GM18909 (cell line): ENCODE measurements around the gene UCHL5.

Source experiments
- ATAC-seq: cut with Tn5 transposase; IDR thresholded peaks from one replicate; pipeline ENCODE4 v1.9.1; 2021; ENCODE audit warnings: mild to moderate bottlenecking; ENCODE audit not compliant: unreplicated experiment, poor library complexity

Gene UCHL5

GRCh38 chr1:192973202-192973601 lies 86.0 kb downstream of the UCHL5 start:
- ATAC-seq, result no peak

DNA sequence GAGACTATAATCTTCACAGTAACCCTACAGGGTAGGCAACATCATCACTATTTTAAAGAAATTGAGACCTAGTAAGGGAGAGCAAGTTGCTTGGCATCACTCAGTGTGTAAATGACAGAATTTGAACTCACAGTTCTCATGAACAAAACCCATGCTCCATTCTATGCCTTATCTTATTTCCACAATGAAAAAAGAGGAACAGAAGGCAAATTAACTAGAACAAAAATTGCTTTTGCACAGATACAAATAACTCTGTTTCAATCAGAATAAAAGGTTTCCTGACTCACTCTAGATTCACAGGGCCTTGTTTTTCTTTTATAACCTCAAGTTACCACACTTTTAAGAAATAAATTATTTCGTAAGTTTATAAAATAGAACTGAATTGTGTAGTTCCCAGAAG lies 90.1 kb downstream of the UCHL5 start:
- ATAC-seq, result no peak

DNA sequence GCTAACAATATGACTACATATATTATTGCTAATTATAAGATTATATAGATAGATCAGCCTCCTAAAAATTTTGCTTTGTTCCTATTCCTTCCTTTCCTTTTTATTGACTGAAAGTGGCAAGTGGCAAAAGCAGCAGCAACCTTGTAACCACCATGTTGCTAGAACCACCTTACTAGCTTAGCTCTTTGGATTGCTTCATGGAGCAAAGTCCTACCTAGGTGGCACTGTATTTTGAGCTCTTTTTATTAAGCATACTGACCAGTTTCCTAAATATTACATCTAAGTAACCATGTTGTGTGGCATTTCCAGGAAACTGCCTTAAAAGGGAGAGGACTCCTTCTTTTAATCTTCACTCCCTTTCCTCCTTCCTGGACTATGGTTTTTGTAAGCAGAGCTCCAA lies 90.8 kb downstream of the UCHL5 start:
- no peak for ATAC-seq

GRCh38 chr1:192967901-192968300 lies 91.3 kb downstream of the UCHL5 start:
- ATAC-seq, result no peak

DNA sequence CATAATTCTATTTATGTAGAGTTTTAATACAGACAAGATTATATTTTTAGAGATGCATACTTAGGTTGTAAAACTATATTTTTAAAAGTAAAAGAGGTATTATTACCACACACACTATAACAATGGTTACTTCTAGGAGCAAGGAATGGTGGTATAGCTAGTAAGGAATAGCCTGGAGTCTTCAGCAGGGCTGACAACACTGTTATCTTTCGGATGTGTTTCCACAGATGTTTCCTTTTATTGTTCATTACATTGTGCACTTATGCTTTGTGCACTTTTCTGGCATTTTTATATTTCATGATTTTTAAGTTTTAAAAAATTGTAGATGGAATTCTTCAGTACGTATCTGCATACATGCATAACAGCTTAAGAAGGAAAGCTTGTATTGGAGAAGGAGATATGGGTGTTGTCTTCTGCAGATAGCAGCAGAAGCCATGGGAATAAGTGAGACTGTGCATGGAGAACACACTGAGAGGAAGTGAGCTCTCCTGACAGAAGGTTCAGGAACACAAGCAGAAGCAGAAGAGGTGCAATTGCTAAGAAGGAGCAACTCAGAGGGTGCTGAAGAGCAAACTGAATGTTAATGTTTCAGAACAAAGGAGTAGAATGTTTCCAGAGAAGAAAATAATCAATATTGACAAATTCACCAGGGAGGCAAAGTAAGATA lies 91.8 kb downstream of the UCHL5 start:
- no peak for ATAC-seq

- ATAC-seq, result no peak
These were observed 93.1 kb downstream of the UCHL5 start for GRCh38 chr1:192966073-192966472.

- no peak for ATAC-seq
These were observed 96.3 kb downstream of the UCHL5 start for GRCh38 chr1:192962901-192963300.
